CD4-positive, alpha-beta T cell treated with Interleukin-4 for 1 hour (primary cell): ENCODE data around the gene CHPT1.
"Not testable (repeated sequence)": the region's sequence is repeated elsewhere in the genome, so short reads cannot be mapped to it uniquely, and the experiment has no call there.

ENCODE experiments used
- DNase-seq, 2 donors: peaks; one replicate each; pipeline ENCODE4 v3.0.0-alpha.2; 2020 to 2022

The CHPT1 gene

DNA sequence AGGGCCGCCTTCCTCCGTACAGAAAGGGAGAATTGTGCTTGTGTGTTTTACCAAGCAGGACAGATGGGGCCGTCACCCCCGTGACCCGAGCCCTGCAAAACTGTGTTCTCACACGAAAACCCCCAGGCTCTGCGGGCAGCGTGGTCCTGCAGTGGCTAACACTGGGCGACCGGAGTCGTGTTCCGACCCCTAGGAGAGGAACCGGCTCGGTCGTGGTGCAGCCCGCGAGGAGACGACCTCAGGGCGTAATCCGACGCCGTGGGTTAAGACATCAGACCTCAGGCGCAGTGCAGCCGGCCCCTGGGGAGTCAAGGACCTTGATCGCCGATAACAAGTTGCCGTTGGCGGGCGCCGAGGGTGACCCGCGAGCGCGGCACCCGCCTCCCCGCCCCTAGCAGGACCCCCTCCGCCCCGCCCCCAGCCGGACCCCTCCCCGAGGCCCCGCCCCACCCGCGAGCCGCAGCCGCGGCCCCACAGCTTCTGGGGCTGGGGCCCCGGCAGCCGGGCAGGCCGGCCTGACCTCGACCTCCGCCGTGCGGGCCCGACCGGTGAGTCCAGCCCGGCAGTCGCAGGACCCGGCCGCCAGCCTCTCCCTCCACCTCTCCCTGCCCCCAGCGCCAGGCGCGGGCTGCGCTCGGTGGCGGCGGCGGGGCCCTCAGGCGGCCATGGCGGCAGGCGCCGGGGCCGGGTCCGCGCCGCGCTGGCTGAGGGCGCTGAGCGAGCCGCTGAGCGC, at the start of gene CHPT1:
Gene CHPT1, plus strand, starts transcription at position 444 of the 733 bp plus-strand sequence. Its CDS starts 222 bp downstream, at position 666.
- peak; percentile 68 to 70 for DNase-seq

DNA sequence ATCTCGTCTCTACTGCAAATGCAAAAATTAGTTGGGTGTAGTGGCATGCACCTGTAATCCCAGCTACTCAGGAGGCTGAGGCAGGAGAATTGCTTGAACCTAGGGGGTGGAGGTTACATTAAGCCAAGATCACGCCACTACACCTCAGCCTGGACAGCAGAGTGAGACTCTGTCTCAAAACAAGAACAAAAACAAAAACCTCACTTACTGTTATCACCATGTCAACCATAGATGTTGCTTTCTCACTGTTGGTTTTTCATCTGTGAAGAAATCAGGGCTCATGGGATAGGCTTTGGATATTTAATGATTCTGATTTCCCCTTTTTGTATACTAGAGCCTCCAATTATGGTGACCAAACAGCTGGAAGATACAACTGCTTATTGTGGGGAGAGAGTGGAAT, 49.7 kb upstream of the CHPT1 start:
- no peak for DNase-seq

DNA sequence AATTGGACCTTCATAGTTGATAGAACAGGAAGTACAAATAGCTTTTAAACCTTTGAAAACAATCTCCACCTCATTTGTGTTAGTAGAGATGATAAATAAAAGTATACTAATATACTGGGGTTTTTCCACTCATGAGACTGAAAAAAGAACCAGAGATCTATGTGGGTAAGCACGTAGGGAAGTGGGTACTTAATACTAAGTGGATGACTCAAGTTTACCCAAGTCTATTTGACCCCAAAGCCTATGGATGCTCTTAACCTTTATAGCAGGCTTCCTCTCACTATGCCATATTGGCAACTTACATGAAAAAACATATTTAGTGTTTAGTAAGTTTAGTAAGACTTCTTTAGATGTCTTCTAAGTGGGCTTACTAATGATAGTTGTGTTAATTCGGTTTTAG, 49.2 kb upstream of the CHPT1 start:
- no peak for DNase-seq

DNA sequence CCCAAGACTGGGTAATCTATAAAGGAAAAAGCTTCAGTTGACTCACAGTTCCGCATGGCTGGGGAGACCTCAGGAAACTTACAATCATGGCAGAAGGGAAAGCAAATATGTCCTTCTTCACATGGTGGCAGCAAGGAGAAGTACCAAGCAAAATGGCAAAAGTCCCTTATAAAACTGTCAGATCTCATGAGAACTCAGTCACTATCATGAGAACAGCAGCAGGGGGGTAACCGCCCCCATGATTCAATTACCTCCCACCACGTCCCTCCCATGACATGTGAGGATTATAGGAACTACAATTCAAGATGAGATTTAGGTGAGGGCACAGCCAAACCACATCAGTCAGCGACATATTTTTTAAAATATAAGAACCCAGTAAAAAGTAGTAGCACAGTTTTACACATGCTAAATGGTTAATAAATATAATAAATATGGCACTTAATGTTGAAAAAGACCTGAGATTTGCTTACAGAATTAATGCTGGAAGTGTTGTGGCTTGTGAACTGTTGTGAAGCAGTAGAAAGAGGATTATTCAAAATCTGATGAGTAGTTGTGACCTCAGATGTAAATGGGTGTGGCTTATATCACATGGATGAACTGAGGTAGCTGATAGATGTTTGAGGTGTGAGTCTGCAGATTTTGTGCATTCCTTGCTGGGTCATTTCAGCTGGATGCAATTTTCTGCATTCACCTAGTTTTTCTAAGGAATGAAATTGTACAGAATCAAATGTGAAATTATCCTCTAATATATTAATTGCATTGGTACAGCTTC, 46.9 kb upstream of the CHPT1 start:
- DNase-seq: no peak

DNA sequence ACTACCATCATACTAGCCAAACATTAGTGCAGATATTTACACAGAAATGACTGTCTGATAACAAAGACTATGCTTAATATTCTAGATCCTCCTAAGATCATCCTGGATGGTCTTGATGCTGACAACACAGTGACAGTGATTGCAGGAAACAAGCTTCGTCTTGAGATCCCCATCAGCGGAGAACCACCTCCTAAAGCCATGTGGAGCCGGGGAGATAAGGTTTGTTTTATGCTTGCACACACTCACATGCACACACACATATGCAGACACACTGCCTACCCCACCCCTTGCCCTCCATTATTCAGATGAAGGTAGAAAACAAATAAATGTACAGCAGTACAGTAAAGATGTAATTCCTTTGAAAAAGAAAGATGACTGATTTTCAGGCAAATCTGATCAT, 44.4 kb upstream of the CHPT1 start:
- DNase-seq: no peak

DNA sequence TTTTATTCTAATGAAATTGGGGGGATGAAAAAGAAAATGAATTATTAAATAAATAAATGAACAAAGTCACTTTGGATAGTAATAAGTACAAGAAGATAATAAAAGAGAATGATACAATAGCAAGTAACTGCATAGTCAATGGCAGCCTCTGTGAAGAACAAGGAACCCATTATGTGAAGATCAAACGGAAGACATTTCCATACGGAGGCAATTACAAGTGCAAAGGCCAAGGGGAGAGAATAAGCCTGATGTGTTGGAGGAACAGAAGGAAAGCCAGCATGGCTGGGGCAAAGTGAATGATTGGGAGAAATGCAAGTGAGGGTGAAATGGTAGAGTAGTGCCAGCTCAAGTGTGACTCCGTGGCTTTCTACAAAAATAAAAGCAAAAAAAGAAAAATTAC, 43.9 kb upstream of the CHPT1 start:
- DNase-seq: no peak

DNA sequence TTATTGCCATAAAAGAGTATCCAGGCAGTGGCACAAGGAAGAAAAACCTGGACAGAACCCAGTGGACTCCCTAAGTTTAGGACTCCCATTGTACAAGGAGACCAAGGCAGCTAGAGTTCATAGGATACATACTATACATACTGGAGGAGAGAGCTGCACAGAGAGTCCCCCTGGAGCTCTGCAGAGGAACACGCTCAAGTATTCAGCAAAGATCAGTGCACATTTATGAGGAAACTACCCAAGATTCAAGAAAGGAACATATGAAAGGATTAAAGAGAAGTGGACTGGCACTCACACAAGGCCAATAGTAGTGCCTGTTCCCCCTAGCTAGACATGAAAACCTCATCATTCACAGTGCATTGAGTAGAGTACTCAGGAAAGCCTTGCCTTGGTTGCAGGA, 43.0 kb upstream of the CHPT1 start:
- no peak for DNase-seq

DNA sequence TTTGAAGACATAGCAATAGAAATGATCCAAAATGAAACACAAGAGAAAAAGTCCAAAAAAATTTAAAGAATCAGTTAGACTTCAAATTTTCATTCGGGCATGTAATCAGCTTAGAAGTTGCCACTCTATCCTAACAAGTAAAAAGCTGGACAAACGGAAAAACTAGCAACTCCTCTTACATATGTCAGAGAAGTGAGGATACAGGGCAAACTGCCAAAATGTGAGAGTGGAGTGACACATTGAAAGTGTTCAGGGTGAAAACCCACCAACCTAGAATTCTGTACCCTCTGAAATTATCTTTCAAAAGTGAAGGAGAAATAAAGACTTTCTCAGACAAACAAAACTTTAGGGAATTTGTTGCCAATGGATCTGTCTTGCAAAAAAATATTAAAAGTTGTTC, 42.0 kb upstream of the CHPT1 start:
- DNase-seq: no peak

DNA sequence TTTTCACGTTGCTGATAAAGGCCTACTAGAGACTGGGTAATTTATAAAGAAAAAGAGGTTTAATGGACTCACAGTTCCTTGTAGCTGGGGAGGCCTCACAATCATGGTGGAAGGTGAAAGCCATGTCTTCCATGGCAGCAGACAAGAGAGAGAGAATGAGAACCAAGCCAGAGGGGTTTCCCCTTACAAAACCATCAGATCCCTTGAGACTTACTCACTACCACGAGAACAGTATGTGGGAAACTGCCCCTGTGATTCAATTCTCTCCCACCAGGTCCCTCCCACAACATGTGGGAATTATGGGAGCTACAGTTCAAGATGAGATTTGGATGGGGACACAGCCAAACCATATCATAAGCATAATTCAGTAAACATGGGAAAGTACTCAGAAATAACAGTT, 36.8 kb upstream of the CHPT1 start:
- DNase-seq: not testable (repeated sequence)

DNA sequence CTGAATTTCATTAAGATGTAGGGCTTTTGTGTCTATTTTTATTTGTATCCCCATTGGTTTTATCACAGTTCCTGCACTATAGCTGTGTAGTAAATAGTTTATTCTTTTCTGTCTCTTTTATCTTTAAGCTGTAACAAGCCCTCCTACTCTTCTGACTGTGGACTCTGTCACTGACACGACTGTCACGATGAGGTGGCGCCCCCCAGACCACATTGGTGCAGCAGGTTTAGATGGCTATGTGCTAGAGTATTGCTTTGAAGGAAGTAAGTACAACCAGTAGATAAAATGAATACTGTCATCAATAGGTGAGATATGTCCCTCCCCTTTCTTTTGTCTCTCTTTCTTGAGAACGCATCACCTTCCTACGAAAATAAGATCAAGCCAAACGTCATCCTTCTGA, 34.1 kb upstream of the CHPT1 start:
- no peak for DNase-seq

DNA sequence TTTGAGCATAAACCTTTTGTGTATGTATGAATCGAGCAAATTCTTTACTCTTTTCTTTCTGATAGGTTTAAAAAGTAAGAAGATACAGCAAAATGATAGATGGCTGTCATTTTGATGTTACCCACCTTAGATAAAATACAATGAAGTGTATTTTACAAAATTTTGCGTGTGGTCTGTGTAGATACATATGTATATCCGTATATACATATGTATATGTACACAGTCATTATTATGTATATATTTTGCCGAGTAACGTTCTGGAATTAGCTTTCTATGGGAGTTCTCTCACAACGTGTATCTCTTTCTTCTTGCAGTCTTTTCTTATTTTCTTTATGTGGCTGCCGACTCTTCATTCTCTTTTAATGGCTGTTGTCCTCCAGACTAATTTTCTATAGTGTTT, 32.4 kb upstream of the CHPT1 start:
- DNase-seq: no peak

DNA sequence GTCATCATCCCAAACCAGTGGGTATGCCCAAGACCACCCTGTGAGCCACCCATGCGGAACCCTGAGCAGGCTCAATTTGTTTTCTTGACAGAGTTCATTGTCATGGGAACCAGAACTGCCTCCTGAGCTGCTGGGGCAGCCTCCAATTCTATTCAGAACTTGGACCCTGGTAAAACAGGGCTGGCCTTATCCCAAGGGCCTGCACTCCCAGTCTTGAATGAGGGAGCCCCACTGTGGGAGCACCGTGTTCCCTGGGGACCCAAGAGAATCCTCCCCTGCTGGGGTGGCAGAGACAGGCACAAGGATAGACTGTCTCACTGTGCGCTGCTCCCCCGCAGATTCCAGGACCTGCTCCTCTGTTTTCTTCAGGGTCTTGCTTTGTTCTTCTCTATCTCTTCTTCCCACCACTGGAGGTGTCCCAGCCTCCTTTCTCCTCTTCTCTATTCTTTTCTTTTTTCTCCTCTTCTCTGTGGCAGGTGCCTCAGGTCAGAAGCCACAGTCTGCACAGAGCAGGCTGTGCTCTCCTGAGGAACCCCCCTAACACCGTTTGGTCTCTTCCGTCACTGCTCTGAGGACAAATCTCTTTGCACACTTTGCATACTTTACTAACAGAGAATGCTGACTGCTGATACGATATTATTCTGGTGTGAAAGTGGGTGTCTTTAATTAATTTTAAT, 31.2 kb upstream of the CHPT1 start:
- DNase-seq: no peak

DNA sequence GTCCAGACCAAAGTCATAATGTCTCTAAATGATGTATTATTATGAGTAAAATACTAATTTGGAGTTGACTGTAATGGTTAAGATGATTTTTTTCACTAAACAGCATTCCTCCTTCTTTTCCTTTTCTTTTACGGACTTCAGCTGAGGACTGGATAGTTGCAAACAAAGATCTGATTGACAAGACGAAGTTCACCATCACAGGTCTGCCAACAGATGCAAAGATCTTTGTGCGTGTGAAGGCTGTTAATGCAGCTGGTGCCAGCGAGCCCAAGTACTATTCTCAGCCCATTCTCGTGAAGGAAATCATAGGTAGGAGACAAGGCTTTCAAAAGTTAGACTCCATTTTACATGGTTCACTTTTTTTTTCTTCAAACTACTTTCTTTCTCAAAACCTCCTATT, 29.8 kb upstream of the CHPT1 start:
- DNase-seq: no peak

DNA sequence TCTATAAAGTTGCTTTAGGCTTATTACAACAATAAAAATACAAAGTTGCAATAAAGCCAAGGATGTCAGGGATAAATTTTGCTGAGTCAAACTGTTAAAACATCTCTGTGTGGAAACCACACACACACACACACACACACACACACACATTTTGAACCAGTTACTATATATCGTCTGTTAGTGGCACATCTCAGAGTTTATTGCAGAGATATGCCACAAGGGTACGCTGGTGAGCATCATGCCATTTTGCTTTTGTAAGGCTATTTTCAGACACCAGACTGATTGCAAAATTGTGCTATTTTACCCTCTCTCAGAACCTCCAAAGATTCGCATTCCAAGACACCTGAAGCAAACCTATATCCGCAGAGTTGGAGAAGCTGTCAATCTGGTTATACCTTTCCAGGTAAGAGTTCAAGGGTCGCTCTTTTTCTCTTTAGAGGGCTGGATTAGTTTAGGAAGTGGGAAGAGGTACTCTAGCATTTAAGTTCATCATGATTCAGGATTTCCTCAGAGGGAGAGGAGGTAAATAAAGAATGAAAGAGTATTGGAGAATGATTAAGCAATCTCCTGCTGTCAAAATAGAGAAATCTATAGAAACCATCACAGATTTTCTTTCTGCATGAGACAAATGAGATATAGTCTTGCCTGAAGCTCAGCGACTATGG, 27.3 kb upstream of the CHPT1 start:
- peak; percentile 60 to 65 for DNase-seq

DNA sequence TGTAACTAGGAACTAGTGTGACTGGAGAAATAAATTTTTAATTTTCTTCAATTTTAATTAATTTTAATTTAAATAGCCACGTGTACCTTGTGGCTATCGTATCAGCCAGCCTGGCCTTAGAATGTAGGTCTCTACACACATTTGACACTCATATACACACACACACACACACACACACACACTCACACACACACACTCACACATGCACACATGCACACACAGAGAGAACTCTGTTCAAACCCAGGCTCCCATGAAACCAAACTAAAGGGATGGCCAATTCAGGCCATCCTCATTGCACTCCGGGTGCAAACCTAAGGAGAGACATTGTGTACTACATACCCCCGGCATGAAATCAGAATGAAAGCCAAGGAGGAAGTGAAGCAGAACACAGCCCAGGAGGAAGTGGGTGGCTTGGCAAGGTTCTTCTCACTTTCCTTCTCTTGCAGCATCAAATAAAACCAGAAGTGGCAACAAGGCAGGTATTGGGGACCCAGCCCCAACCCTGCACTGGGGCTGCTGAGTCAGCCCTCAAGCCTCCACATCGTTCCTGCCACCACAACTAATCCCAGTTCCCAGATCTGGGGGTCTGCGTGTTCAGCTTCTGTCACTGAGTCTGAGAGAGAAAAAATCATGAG, 26.2 kb upstream of the CHPT1 start:
- DNase-seq: peak; percentile 43 to 54

DNA sequence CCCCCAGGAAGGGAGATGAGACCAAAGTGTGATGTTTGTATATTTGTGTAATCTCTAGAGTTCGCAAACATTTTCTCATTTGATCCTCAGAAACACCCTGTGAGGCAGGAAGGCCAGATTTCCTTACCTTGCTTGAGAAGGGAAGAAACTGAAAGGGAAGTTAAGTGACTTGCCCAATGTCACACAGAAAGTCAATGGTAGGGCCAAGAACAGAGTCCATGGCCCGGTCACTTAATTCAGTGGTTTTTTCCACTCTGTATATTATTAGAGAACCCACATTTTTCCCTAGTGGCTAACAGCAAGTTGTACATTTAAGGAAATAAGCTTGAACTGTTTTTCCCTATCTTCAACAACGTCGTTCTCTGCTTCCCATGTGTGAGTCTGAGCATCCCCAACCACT, 25.6 kb upstream of the CHPT1 start:
- no peak for DNase-seq

DNA sequence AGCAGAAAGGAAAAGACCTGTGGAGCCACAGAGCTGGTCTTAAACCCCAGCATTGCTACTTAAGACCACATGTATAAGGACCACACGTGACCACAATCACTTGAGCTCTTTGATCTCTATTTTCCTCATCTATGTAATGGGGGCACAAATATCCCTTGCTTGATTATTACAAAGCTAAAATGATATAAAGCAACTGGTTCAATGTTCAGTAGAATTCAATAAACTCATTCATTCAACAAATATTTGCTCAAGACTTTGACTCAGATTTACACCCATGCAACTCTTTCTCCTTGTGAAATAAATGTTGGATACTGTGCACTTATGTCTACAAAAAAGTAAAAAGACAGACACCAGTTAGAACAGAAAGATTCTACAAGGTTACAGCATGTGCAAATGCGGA, 21.9 kb upstream of the CHPT1 start:
- DNase-seq: no peak

DNA sequence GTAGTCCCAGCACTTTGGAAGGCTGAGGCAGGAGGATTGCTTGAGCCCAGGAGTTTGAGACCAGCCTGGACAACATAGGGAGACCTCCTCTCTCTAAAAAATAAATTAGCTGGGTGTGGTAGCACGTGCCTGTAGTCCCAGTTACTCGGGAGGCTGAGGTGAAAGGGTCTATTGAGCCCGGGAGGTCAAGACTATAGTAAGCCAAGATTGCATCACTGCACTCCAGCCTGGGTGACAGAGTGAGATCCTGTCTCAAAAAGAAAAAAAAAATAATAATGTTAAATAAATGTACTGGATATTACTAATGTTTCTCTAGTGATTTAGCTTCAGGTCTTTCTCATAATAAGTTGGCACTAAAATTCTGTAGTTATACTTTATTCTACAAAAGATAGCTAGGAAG, 20.9 kb upstream of the CHPT1 start:
- DNase-seq: not testable (repeated sequence)

DNA sequence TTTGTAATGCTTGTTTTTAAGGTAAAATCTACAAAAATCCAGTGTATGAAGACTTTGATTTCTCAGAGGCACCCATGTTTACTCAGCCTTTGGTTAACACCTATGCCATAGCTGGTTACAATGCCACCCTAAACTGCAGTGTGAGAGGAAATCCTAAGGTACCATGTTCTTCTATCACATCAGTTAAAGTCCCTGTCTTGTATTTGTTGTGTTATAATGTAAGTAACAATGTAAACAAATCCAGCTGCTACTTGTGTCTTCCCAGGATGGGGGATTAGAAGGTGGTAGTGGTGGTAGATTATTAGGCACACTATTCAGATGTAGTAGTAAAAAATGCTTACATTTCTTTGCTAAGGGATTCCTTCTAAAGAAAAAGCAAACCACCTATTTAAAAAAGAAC, 19.4 kb upstream of the CHPT1 start:
- DNase-seq: no peak

DNA sequence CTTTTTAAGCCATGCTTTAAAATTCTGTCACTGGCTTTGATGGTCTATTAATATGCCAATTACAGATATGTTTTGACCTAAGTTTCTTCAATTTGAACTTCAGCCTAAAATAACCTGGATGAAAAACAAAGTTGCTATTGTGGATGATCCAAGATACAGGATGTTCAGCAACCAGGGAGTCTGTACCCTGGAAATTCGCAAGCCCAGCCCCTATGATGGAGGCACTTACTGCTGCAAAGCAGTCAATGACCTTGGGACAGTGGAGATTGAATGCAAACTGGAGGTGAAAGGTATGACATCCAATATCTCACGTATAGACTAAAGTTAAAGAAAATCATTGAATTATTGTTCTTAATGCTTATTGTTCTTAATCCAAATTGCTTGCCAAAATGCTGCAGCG, 17.2 kb upstream of the CHPT1 start:
- no peak for DNase-seq

DNA sequence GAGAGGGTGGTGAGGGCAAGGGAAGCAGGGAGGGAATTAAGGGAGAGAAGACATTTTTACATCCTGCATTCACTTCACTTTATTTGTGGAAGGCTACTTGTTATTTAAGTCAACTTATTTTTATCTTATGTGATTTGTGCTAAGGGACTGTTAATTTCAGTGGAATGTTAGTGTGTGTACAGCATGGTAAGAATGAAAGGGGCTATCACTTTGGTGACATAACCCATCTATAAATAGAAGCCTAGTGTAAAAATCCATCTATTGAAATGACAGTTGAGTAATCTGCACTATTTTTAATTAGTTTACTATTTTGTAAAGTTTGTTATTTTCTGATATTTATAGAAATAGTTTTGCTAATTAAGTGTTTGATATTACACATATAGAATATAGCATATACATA, 16.8 kb upstream of the CHPT1 start:
- DNase-seq: no peak

DNA sequence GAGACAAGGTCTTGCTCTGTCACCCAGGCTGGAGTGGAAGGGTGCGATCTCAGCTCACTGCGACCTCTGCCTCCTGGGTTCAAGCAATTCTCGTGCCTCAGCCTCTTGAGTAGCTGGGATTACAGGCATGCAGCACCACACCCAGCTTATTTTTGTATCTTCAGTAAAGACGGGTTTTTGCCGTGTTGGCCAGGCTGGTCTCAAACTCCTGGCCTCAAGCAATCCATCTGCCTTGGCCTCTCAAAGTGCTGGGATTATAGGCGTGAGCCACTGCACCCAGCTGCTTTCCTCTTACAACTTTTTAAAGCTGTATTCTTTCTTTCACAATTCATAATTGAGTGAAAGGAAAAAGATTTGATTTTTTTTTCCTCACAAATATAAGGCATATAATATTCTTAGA, 15.8 kb upstream of the CHPT1 start:
- DNase-seq: not testable (repeated sequence)

DNA sequence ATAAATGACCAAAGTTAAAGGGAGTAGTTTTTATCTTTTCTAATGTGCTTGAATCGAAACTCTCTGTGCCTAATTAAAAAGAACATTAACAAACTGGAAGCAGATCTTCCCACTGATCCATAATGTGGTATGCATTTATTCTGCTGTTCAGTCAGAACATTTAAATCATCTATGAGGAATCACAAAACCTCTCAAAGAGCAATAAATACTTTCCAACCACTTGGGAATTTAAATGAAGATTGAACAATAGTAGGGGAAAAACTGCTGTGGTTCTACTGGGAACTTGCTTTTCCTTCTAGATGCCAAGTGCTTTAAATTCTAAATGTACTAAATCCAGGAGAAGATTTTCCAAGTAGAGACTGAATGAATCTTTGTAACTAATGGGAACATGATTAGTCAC, 12.3 kb upstream of the CHPT1 start:
- DNase-seq: no peak
